Caco-2 (cell line): ENCODE measurements around the gene CLMN. TPM values are rescaled to one million over a fixed set of nuclear protein-coding genes. Genes with fewer than 3 reads are reported as not detected.

Source experiments
- BruUV-seq: library from RNA; stranded (reverse); fragments of 400-500 nt; replicated peaks from 2 replicates; lab custom pipeline; 2021; lab: Mats Ljungman, UMichigan
- CTCF ChIA-PET: fragments of 300-600 bp; sonication (Branson Sonifier 250); formaldehyde crosslinking; loops from one replicate; lab custom pipeline; 2022; ENCODE audit warnings: antibody characterized with exemption; lab: Charles Lee
- POLR2A ChIA-PET: fragments of 300-600 bp; sonication (Branson Sonifier 250); formaldehyde crosslinking; loops from one replicate; lab custom pipeline; 2022; ENCODE audit warnings: antibody characterized with exemption; lab: Charles Lee
- DNase-seq, 2 experiments: peaks; one replicate each; pipeline versions ENCODE4 v3.0.0 to v3.0.0-alpha.2; 2020 to 2022
- H3K27me3 ChIP-seq: replicated peaks from 2 replicates; pipeline ENCODE4 v1.6.0; 2011; ENCODE audit warnings: low read length; ENCODE audit not compliant: control insufficient read depth, insufficient read depth
- H3K36me3 ChIP-seq: 2 replicates; pipeline ENCODE4 v1.5.1; 2011; ENCODE audit warnings: low read length; ENCODE audit not compliant: control insufficient read depth, insufficient read depth
- H3K4me1 ChIP-seq: fragments of 250-450 bp; sonication (Bioruptor Pico); 2 replicates; pipeline ENCODE4 v1.5.1; 2020; ENCODE audit warnings: mild to moderate bottlenecking
- H3K4me3 ChIP-seq: 2 replicates; pipeline ENCODE4 v1.5.1; 2011; ENCODE audit warnings: low read depth, mild to moderate bottlenecking, control low read depth, low read length
- H3K9me3 ChIP-seq: fragments of 250-450 bp; sonication (Bioruptor Pico); 2 replicates; pipeline ENCODE4 v1.5.1; 2020; ENCODE audit warnings: mild to moderate bottlenecking, moderate library complexity
- H3K27ac Mint-ChIP-seq: one replicate; pipeline ENCODE4 v1.8.0; 2022; ENCODE audit warnings: mixed read lengths; ENCODE audit not compliant: unreplicated experiment
- H3K27me3 Mint-ChIP-seq: one replicate; pipeline ENCODE4 v1.8.0; 2022; ENCODE audit warnings: mixed read lengths; ENCODE audit not compliant: insufficient read depth, unreplicated experiment
- H3K36me3 Mint-ChIP-seq: one replicate; pipeline ENCODE4 v1.8.0; 2022; ENCODE audit warnings: mild to moderate bottlenecking, mixed read lengths; ENCODE audit not compliant: insufficient read depth, unreplicated experiment
- H3K4me1 Mint-ChIP-seq: one replicate; pipeline ENCODE4 v1.8.0; 2022; ENCODE audit warnings: low read depth, mixed read lengths; ENCODE audit not compliant: unreplicated experiment
- H3K4me3 Mint-ChIP-seq: one replicate; pipeline ENCODE4 v1.8.0; 2022; ENCODE audit warnings: mild to moderate bottlenecking, moderate library complexity, mixed read lengths; ENCODE audit not compliant: unreplicated experiment
- H3K9me3 Mint-ChIP-seq: one replicate; pipeline ENCODE4 v1.8.0; 2022; ENCODE audit warnings: mixed read lengths; ENCODE audit not compliant: unreplicated experiment
- CTCF ChIP-seq, 2 experiments: fragments of 200-600 bp in 1 of 2; IDR thresholded peaks; 1 replicate in 1 of 2; 2 replicates in 1 of 2; pipeline versions ENCODE4 v1.5.1 to v1.8.0; 2011 to 2022; ENCODE audit warnings: antibody characterized with exemption in 1 of 2, control low read depth in 1 of 2, inconsistent platforms in 1 of 2, low read depth in 1 of 2, low read length in 1 of 2, mild to moderate bottlenecking in 1 of 2, moderate library complexity in 1 of 2; ENCODE audit not compliant: insufficient read depth in 1 of 2, severe bottlenecking in 1 of 2, unreplicated experiment in 1 of 2
- intact Hi-C: fragments of 100-400 bp; cut with micrococcal nuclease; formaldehyde crosslinking; loops from one replicate; pipeline ENCODE4 v1.10.0; 2022; ENCODE audit not compliant: unreplicated experiment
- total RNA-seq: library from RNA; stranded (reverse); gene quantifications from 2 replicates; pipeline ENCODE4 v1.2.3, GENCODE V29; 2022

Gene CLMN
- total RNA-seq, 1 experiment from 2014 or later: 6.7 TPM

- Mint-ChIP-seq H3K4me1 (no peaks in the 10 kb centered on the region), H3K27ac (no peak overlapping the region), H3K36me3 (no peaks in the 10 kb centered on the region), H3K9me3 (no peaks in the 10 kb centered on the region), H3K4me3 (no peak overlapping the region), H3K27me3 (no peaks in the 10 kb centered on the region)
- Histone ChIP-seq H3K4me1 (no peaks in the 10 kb centered on the region), H3K27me3 (no peaks in the 10 kb centered on the region), H3K4me3 (no peak overlapping the region), H3K9me3 (no peaks in the 10 kb centered on the region), H3K36me3 (no peaks in the 10 kb centered on the region)
- no peak for DNase-seq
- TF ChIP-seq CTCF (IDR thresholded peaks at IDR 0.05; ENCODE audit: insufficient read depth in 1 of 2, low read depth in 1 of 2, low read length in 1 of 2, severe bottlenecking in 1 of 2, unreplicated experiment in 1 of 2): no peak
- ChIA-PET POLR2A (no interaction called here), CTCF (no interaction called here)
- no TSS peak for BruUV-seq
- intact Hi-C loops: no loop called here
These were observed 85.3 kb downstream of the CLMN start for GRCh38 chr14:95234426-95234825.

- no peaks in the 10 kb centered on the region for H3K9me3 ChIP-seq
- TF ChIP-seq CTCF (IDR thresholded peaks at IDR 0.05; ENCODE audit: insufficient read depth in 1 of 2, low read depth in 1 of 2, low read length in 1 of 2, severe bottlenecking in 1 of 2, unreplicated experiment in 1 of 2): no peak
- H3K4me3 ChIP-seq: no peak overlapping the region
- BruUV-seq: no TSS peak
- no peak overlapping the region for H3K4me3 Mint-ChIP-seq
- no peaks in the 10 kb centered on the region for H3K4me1 ChIP-seq
- no peaks in the 10 kb centered on the region for H3K27me3 Mint-ChIP-seq
- H3K36me3 ChIP-seq: no peaks in the 10 kb centered on the region
- intact Hi-C loops: no loop called here
- CTCF ChIA-PET: no interaction called here
- no peak for DNase-seq
- no peak overlapping the region for H3K27ac Mint-ChIP-seq
- H3K36me3 Mint-ChIP-seq: no peaks in the 10 kb centered on the region
- POLR2A ChIA-PET: no interaction called here
- no peaks in the 10 kb centered on the region for H3K4me1 Mint-ChIP-seq
- no peaks in the 10 kb centered on the region for H3K27me3 ChIP-seq
- H3K9me3 Mint-ChIP-seq: no peaks in the 10 kb centered on the region
These were observed 85.9 kb downstream of the CLMN start for GRCh38 chr14:95233702-95234241.

GRCh38 chr14:95232894-95233584 lies 86.7 kb downstream of the CLMN start:
- Histone ChIP-seq H3K9me3 (no peaks in the 10 kb centered on the region), H3K4me1 (no peaks in the 10 kb centered on the region), H3K4me3 (no peak overlapping the region), H3K36me3 (no peaks in the 10 kb centered on the region), H3K27me3 (no peaks in the 10 kb centered on the region)
- Mint-ChIP-seq H3K27me3 (no peaks in the 10 kb centered on the region), H3K9me3 (no peaks in the 10 kb centered on the region), H3K36me3 (no peaks in the 10 kb centered on the region), H3K27ac (no peak overlapping the region), H3K4me1 (no peaks in the 10 kb centered on the region), H3K4me3 (no peak overlapping the region)
- intact Hi-C loops: no loop called here
- POLR2A ChIA-PET: no interaction called here
- BruUV-seq: no TSS peak
- no peak for TF ChIP-seq CTCF (IDR thresholded peaks at IDR 0.05; ENCODE audit: insufficient read depth in 1 of 2, low read depth in 1 of 2, low read length in 1 of 2, severe bottlenecking in 1 of 2, unreplicated experiment in 1 of 2)
- CTCF ChIA-PET: no interaction called here
- no peak for DNase-seq
